ENCODE measurements around the gene SGK1. TPM values are rescaled to one million over a fixed set of nuclear protein-coding genes. Genes with fewer than 3 reads are reported as not detected.
"Not testable (repeated sequence)": the region's sequence is repeated elsewhere in the genome, so short reads cannot be mapped to it uniquely, and the experiment has no call there.

SGK1 gene
- total and polyA plus RNA-seq, 2 donors from 2014 or later = 142 to 324 TPM

GRCh38 chr6:134193536-134194498 lies 124.1 kb downstream of the SGK1 start:
- H3K4me1 ChIP-seq (ENCODE audit: control insufficient read depth in 2 of 3, insufficient read depth in 2 of 3, low read depth in 1 of 3, low read length in 3 of 3) = no peaks in the 10 kb centered on the region
- intact Hi-C loops (cut with DNase I) = no loop called here
- no peak overlapping the region for H3K9ac ChIP-seq (ENCODE audit: low read length in 3 of 3)
- H3K9me3 ChIP-seq (ENCODE audit: control insufficient read depth in 2 of 3, insufficient read depth in 1 of 3, low read length in 3 of 3) = no peaks in the 10 kb centered on the region
- TF ChIP-seq, protein P1, sequence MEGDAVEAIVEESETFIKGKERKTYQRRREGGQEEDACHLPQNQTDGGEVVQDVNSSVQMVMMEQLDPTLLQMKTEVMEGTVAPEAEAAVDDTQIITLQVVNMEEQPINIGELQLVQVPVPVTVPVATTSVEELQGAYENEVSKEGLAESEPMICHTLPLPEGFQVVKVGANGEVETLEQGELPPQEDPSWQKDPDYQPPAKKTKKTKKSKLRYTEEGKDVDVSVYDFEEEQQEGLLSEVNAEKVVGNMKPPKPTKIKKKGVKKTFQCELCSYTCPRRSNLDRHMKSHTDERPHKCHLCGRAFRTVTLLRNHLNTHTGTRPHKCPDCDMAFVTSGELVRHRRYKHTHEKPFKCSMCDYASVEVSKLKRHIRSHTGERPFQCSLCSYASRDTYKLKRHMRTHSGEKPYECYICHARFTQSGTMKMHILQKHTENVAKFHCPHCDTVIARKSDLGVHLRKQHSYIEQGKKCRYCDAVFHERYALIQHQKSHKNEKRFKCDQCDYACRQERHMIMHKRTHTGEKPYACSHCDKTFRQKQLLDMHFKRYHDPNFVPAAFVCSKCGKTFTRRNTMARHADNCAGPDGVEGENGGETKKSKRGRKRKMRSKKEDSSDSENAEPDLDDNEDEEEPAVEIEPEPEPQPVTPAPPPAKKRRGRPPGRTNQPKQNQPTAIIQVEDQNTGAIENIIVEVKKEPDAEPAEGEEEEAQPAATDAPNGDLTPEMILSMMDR (IDR thresholded peaks at IDR 0.05; ENCODE audit: borderline replicate concordance, extremely low read depth, insufficient read depth) = no peak
- H3K4me3 ChIP-seq (ENCODE audit: low read length in 3 of 3) = no peak overlapping the region
- H3K27me3 ChIP-seq (ENCODE audit: control insufficient read depth, insufficient read depth, low read length) = no peaks in the 10 kb centered on the region
- no peak overlapping the region for H3K27ac ChIP-seq (ENCODE audit: low read depth in 2 of 2, low read length in 2 of 2)
- no peaks in the 10 kb centered on the region for H3K36me3 ChIP-seq (ENCODE audit: control insufficient read depth in 2 of 3, insufficient read depth in 3 of 3, low read length in 3 of 3)
- DNase-seq (no peak), FAIRE-seq (no peak)

GRCh38 chr6:134192609-134193008 lies 125.3 kb downstream of the SGK1 start:
- H3K4me1 ChIP-seq (ENCODE audit: control insufficient read depth in 2 of 3, insufficient read depth in 2 of 3, low read depth in 1 of 3, low read length in 3 of 3); H3K36me3 ChIP-seq (ENCODE audit: control insufficient read depth in 2 of 3, insufficient read depth in 3 of 3, low read length in 3 of 3); H3K9me3 ChIP-seq (ENCODE audit: control insufficient read depth in 2 of 3, insufficient read depth in 1 of 3, low read length in 3 of 3); H3K9ac ChIP-seq (ENCODE audit: low read length in 3 of 3); H3K27ac ChIP-seq (ENCODE audit: low read depth in 2 of 2, low read length in 2 of 2); FAIRE-seq; DNase-seq; H3K4me3 ChIP-seq (ENCODE audit: low read length in 3 of 3); intact Hi-C loops (cut with DNase I); H3K27me3 ChIP-seq (ENCODE audit: control insufficient read depth, insufficient read depth, low read length): not testable (repeated sequence)

DNA sequence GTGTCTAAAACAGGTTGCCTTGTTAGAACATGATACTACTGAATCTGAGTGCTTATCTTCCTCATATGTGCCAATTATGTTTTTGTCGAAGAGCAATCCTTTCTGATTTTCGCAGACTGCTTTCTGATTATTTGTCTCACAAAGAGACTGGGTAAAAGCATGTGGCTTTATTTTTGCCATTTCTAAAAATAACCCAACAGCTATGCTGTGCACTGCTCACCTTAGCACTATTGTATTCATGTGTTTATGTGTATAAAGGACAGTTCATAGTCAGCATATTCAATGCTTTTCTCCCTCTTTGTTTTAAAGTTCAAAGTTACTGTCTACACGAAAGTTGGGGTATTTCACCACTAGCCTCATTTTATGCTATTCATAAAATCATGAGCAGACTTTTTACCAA lies 127.0 kb downstream of the SGK1 start:
- intact Hi-C loops (cut with DNase I) = no loop called here
- FAIRE-seq = no peak

GRCh38 chr6:134187751-134188150 lies 130.2 kb downstream of the SGK1 start:
- TF ChIP-seq, protein P1 (IDR thresholded peaks at IDR 0.05; ENCODE audit: borderline replicate concordance, extremely low read depth, insufficient read depth) = no peak
- Histone ChIP-seq H3K4me3 (ENCODE audit: low read length in 3 of 3) (no peak overlapping the region), H3K4me1 (ENCODE audit: control insufficient read depth in 2 of 3, insufficient read depth in 2 of 3, low read depth in 1 of 3, low read length in 3 of 3) (no peaks in the 10 kb centered on the region), H3K9ac (ENCODE audit: low read length in 3 of 3) (no peak overlapping the region), H3K36me3 (ENCODE audit: control insufficient read depth in 2 of 3, insufficient read depth in 3 of 3, low read length in 3 of 3) (no peaks in the 10 kb centered on the region), H3K9me3 (ENCODE audit: control insufficient read depth in 2 of 3, insufficient read depth in 1 of 3, low read length in 3 of 3) (no peaks in the 10 kb centered on the region), H3K27ac (ENCODE audit: low read depth in 2 of 2, low read length in 2 of 2) (no peak overlapping the region), H3K27me3 (ENCODE audit: control insufficient read depth, insufficient read depth, low read length) (no peaks in the 10 kb centered on the region)
- DNase-seq = no peak
- intact Hi-C loops (cut with DNase I) = no loop called here
- no peak for FAIRE-seq

More for the DNA sequence above, 127.0 kb downstream of the SGK1 start:
- Histone ChIP-seq H3K4me1 (ENCODE audit: control insufficient read depth in 2 of 3, insufficient read depth in 2 of 3, low read depth in 1 of 3, low read length in 3 of 3) (no peaks in the 10 kb centered on the region), H3K27me3 (ENCODE audit: control insufficient read depth, insufficient read depth, low read length) (no peaks in the 10 kb centered on the region), H3K36me3 (ENCODE audit: control insufficient read depth in 2 of 3, insufficient read depth in 3 of 3, low read length in 3 of 3) (no peaks in the 10 kb centered on the region), H3K9ac (ENCODE audit: low read length in 3 of 3) (no peak overlapping the region), H3K27ac (ENCODE audit: low read depth in 2 of 2, low read length in 2 of 2) (no peak overlapping the region), H3K9me3 (ENCODE audit: control insufficient read depth in 2 of 3, insufficient read depth in 1 of 3, low read length in 3 of 3) (no peaks in the 10 kb centered on the region), H3K4me3 (ENCODE audit: low read length in 3 of 3) (no peak overlapping the region)
- DNase-seq = no peak
- TF ChIP-seq, protein P1 (IDR thresholded peaks at IDR 0.05; ENCODE audit: borderline replicate concordance, extremely low read depth, insufficient read depth) = no peak

Data from kidney (tissue), 14 donors.